Left ventricle myocardium inferior (tissue), 1 donor: Measurements from ENCODE around the gene F2RL2. TPM values are rescaled to one million over a fixed set of nuclear protein-coding genes. Genes with fewer than 3 reads are reported as not detected.

Experiments used
- DNase-seq: peaks from one replicate; pipeline ENCODE4 v3.0.0-alpha.2; 2020
- H3K27ac ChIP-seq: fragments of 200-600 bp; replicated peaks from 2 replicates; pipeline ENCODE4 v1.8.0; 2021
- H3K27me3 ChIP-seq: fragments of 200-600 bp; 2 replicates; pipeline ENCODE4 v1.8.0; 2021; ENCODE audit warnings: low read depth
- H3K36me3 ChIP-seq: fragments of 200-600 bp; 2 replicates; pipeline ENCODE4 v1.8.0; 2021
- H3K4me1 ChIP-seq: fragments of 200-600 bp; 2 replicates; pipeline ENCODE4 v1.8.0; 2021
- H3K4me3 ChIP-seq: fragments of 200-600 bp; 2 replicates; pipeline ENCODE4 v1.8.0; 2021; ENCODE audit warnings: mild to moderate bottlenecking, moderate library complexity
- H3K9me3 ChIP-seq: fragments of 200-600 bp; replicated peaks from 2 replicates; pipeline ENCODE4 v1.8.0; 2021
- CTCF ChIP-seq: fragments of 200-600 bp; IDR thresholded peaks from 2 replicates; pipeline ENCODE4 v1.8.0; 2021; ENCODE audit warnings: antibody characterized with exemption, mild to moderate bottlenecking, borderline replicate concordance
- intact Hi-C: fragments of 100-400 bp; cut with micrococcal nuclease; formaldehyde crosslinking; loops from one replicate; pipeline ENCODE4 v1.11.0; 2022
- long read RNA-seq: library from polyadenylated mRNA; unstranded; transcript quantifications from one replicate; pipeline ENCODE4 v2.0.0, GENCODE V29; 2021
- total RNA-seq: library from RNA; stranded (reverse); fragmentation: NEBNext Ultra II Directional; extraction: Animal tissue kit (Norgen Biotek cat#: 25700); gene quantifications from one replicate; pipeline ENCODE4 v1.2.1, GENCODE V29; 2021
- donor health status: DM: no; HTN: yes; CAD: no; lungs with severe emphysema.

Gene F2RL2, protein sequence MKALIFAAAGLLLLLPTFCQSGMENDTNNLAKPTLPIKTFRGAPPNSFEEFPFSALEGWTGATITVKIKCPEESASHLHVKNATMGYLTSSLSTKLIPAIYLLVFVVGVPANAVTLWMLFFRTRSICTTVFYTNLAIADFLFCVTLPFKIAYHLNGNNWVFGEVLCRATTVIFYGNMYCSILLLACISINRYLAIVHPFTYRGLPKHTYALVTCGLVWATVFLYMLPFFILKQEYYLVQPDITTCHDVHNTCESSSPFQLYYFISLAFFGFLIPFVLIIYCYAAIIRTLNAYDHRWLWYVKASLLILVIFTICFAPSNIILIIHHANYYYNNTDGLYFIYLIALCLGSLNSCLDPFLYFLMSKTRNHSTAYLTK
- total RNA-seq: 0.22 TPM
- long read RNA-seq, partial matches to known transcripts: 0 of 3 reads
- long read RNA-seq, other reads (novel, unspliced or antisense): 0 of 3 reads

DNA sequence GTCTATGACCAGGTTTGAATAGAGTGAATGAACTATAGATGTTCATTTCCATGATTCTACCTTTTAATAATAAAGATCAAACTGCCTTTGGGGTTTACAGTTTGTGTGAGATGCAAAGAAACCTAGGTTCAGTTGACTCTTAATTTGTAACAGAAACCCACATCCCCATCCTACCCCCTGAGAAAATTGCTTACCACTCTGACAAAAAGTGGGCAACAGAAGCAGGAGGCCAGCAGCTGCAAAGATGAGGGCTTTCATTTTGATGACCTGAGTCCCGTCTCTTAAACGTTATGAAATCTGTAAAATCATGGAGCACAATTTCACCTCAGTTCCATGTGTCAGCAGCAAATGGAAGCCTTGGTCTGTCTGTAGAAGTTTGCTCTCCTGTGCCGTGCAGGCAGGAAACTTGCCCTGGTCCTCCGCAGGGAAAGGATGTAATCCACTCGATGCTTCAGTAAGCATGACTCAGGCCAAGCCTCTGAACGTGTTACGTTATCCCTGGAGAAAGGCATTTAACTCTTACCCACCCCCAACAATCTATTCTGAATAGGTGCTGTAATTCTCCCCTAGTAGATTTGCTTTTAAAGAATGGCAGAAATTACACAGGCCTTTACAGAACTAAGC is at the start of gene F2RL2:
TSS of gene F2RL2 (minus strand) at position 431 of the 624 bp plus-strand sequence. CDS start at position 258, 173 bp downstream.
- H3K4me3 ChIP-seq: no peak within 1 kb of the TSS
- no peak for TF ChIP-seq CTCF
- H3K9me3 ChIP-seq: no peaks in the 10 kb centered on the region
- H3K36me3 ChIP-seq: no peaks in the 10 kb centered on the region
- H3K4me1 ChIP-seq: no peaks in the 10 kb centered on the region
- intact Hi-C loops: no loop called here
- no peaks in the 10 kb centered on the region for H3K27me3 ChIP-seq
- DNase-seq: no peak
- no peak within 1 kb of the TSS for H3K27ac ChIP-seq

DNA sequence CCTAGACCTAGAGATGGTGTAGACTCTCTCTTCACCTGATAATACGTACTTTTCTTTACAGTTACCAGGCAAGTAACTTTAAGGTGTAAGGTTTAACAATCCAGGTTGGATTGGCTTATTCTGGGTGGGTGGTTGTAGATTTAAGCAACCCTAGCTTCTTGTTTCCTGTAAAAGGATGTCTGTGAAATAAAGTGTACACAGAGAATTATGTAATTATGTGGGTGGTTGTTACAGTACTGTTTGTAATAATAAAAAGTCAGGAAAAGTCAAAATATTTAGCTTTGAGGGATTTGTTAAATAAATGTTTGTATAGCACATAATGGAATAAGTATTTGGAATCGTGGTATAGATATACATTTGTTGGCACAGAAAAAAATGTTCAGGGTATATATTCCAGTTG is 49.0 kb upstream of the F2RL2 start:
- H3K36me3 ChIP-seq: no peaks in the 10 kb centered on the region
- intact Hi-C loops: no loop called here
- H3K4me3 ChIP-seq: no peak overlapping the region
- H3K27me3 ChIP-seq: no peaks in the 10 kb centered on the region
- TF ChIP-seq CTCF: no peak
- DNase-seq: no peak
- H3K27ac ChIP-seq: no peak overlapping the region
- H3K4me1 ChIP-seq: no peaks in the 10 kb centered on the region
- H3K9me3 ChIP-seq: no peaks in the 10 kb centered on the region

DNA sequence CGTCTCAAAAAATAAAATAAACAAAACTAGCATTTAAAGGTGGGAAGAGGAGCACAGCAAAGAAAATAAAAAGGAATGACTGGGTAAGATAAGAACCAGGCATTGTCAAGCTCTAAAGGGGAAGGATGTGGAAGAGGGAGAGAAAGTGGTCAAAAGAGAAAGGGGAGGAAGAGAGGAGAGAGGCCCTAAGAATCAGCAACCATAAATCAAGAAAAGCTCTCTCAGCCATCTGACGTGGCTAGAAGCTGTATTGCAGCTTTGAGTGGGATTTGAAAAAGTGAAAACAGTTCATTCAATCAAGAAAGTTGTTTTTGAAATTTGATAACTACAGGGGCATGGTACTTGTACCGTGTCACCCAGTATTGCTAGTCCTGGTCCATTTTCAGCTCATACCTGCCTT is 47.3 kb upstream of the F2RL2 start:
- Histone ChIP-seq H3K36me3 (no peaks in the 10 kb centered on the region), H3K9me3 (no peaks in the 10 kb centered on the region), H3K4me3 (no peak overlapping the region), H3K4me1 (no peaks in the 10 kb centered on the region), H3K27ac (no peak overlapping the region), H3K27me3 (no peaks in the 10 kb centered on the region)
- TF ChIP-seq CTCF: no peak
- no peak for DNase-seq
- intact Hi-C loops: no loop called here

DNA sequence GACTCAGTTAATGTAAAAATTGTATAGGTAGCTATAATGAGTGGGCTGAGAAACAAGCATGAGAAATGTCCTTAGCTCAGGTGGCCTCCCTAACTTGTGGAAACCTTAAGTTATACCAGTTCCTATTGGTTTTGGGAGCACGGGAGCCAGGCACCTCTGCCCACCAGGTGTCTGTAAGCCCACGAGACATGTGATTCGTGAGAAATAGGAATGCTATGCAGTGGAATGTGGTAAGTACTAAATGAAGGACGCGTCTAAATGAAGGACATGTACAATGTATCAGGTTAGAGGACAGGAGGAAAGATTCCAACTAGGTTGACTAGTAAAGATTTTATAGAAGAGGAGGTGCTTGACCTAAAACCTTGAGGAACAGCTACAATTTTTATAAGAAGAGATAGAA is 46.0 kb upstream of the F2RL2 start:
- intact Hi-C loops: no loop called here
- Histone ChIP-seq H3K36me3 (no peaks in the 10 kb centered on the region), H3K27ac (no peak overlapping the region), H3K4me3 (no peak overlapping the region), H3K9me3 (no peaks in the 10 kb centered on the region), H3K27me3 (no peaks in the 10 kb centered on the region), H3K4me1 (no peaks in the 10 kb centered on the region)
- no peak for DNase-seq
- TF ChIP-seq CTCF: no peak

DNA sequence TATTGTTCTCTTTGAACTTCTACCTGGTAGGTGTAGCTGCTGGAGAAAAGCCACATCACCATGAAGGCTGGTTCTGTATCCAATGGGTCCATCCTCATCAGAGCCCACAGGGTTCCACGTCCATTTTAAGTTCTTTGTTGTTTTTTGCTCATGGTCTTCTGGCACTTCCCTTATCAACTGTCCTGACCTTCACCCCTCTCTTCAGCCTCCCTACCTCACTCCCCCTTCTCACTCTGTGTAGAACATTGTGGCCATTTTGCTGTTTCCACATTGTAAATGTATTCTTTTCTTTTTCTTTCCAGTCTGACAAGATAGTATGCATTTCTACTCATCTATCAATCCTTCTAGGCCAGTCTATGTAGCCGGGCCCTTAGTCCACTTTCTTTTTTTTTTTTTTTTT is 44.3 kb upstream of the F2RL2 start:
- Histone ChIP-seq H3K4me1 (no peaks in the 10 kb centered on the region), H3K4me3 (no peak overlapping the region), H3K36me3 (no peaks in the 10 kb centered on the region), H3K27me3 (no peaks in the 10 kb centered on the region), H3K9me3 (no peaks in the 10 kb centered on the region), H3K27ac (no peak overlapping the region)
- intact Hi-C loops: no loop called here
- DNase-seq: no peak
- no peak for TF ChIP-seq CTCF
